A549 (cell line): ENCODE data around the gene IQSEC3. TPM values are rescaled to one million over a fixed set of nuclear protein-coding genes. Genes with fewer than 3 reads are reported as not detected.

Experiments used
- ATAC-seq, 2 experiments: fragments of 200-7000 bp in 1 of 2; fragments of >200 bp in 1 of 2; cut with Nextera tagmentation in 1 of 2; cut with Tn5 transposase in 1 of 2; 3 replicates each; pipeline versions ENCODE4 v1.8.0 to v1.9.1; 2018 to 2020; ENCODE audit warnings: mild to moderate bottlenecking in 1 of 2, moderate library complexity in 1 of 2
- CTCF ChIA-PET: fragments of 300-600 bp; sonication (Branson Sonifier 250); formaldehyde crosslinking; extraction: SDS; loops from one replicate; lab custom pipeline; 2021; ENCODE audit warnings: antibody characterized with exemption, inconsistent platforms; lab: Yijun Ruan, JAX
- POLR2A ChIA-PET: fragments of 350-600 bp; formaldehyde crosslinking; extraction: SDS; loops from one replicate; lab custom pipeline; 2021; ENCODE audit warnings: antibody characterized with exemption, inconsistent platforms; lab: Yijun Ruan, JAX
- DNase-seq, 2 experiments: peaks; one replicate each; pipeline versions ENCODE4 v3.0.0 to v3.0.0-alpha.2; 2011 to 2016; ENCODE audit warnings: low read depth in 1 of 2, low spot score in 1 of 2
- FAIRE-seq: peaks from 2 replicates; lab custom pipeline; 2011; peaks lifted over from hg19 to GRCh38; lab: Jason Lieb, UNC
- H3K27ac ChIP-seq, 2 experiments: fragments of >200 bp; sonication (Bioruptor Twin); formaldehyde crosslinking; 3 replicates each; pipeline ENCODE4 v1.5.1; 2016 to 2017
- H3K4me1 ChIP-seq: fragments of >200 bp; sonication (Bioruptor Twin); formaldehyde crosslinking; 3 replicates; pipeline ENCODE4 v1.6.1; 2016
- H3K4me2 ChIP-seq: fragments of >200 bp; sonication (Bioruptor Twin); formaldehyde crosslinking; 3 replicates; pipeline ENCODE4 v1.6.1; 2016
- H3K4me3 ChIP-seq: fragments of >200 bp; sonication (Bioruptor Twin); formaldehyde crosslinking; 3 replicates; pipeline ENCODE4 v1.5.1; 2016
- H3K9me3 ChIP-seq: fragments of >200 bp; sonication (Bioruptor Twin); formaldehyde crosslinking; 3 replicates; pipeline ENCODE4 v1.6.1; 2016
- CBX8 ChIP-seq: fragments of 200-600 bp; sonication (generic); IDR thresholded peaks from 2 replicates; pipeline ENCODE4 v1.6.1; 2016
- CEBPB ChIP-seq, 2 experiments: fragments of >200 bp in 1 of 2; sonication (Bioruptor Twin) in 1 of 2; formaldehyde crosslinking in 1 of 2; IDR thresholded peaks; 2 replicates each; pipeline ENCODE4 v1.6.1; 2012 to 2016
- CHD2 ChIP-seq: fragments of 150-350 bp; IDR thresholded peaks from 2 replicates; pipeline ENCODE4 v1.6.1; 2014; ENCODE audit warnings: low read length; ENCODE audit not compliant: partially characterized antibody
- CHD4 ChIP-seq: fragments of 200-600 bp; sonication (generic); IDR thresholded peaks from 2 replicates; pipeline ENCODE4 v1.6.1; 2016; ENCODE audit warnings: antibody characterized with exemption, mild to moderate bottlenecking, borderline replicate concordance
- EHF ChIP-seq: fragments of 250-450 bp; sonication (Bioruptor Pico); IDR thresholded peaks from 2 replicates; pipeline ENCODE4 v1.5.0; 2020; ENCODE audit warnings: mild to moderate bottlenecking
- ESRRA ChIP-seq: fragments of 150-350 bp; IDR thresholded peaks from 2 replicates; pipeline ENCODE4 v1.6.1; 2014; ENCODE audit warnings: mild to moderate bottlenecking, low read length, borderline replicate concordance
- GATA3 ChIP-seq: IDR thresholded peaks from 2 replicates; pipeline ENCODE4 v1.6.1; 2012; ENCODE audit warnings: borderline replicate concordance
- HDAC2 ChIP-seq: fragments of 200-600 bp; sonication (generic); IDR thresholded peaks from 2 replicates; pipeline ENCODE4 v1.6.1; 2016
- HEYL ChIP-seq: fragments of 250-450 bp; sonication (Bioruptor Pico); IDR thresholded peaks from 2 replicates; pipeline ENCODE4 v1.8.0; 2021; ENCODE audit warnings: mild to moderate bottlenecking, moderate library complexity
- JUN ChIP-seq, 2 experiments: fragments of >200 bp; sonication (Bioruptor Twin); formaldehyde crosslinking; IDR thresholded peaks; 2 replicates in 1 of 2; 3 replicates in 1 of 2; pipeline ENCODE4 v1.6.1; 2016 to 2017
- KDM5A ChIP-seq: fragments of 200-600 bp; sonication (generic); IDR thresholded peaks from 2 replicates; pipeline ENCODE4 v1.6.1; 2016; ENCODE audit warnings: antibody characterized with exemption, mild to moderate bottlenecking
- MAFK ChIP-seq: fragments of 450-650 bp; IDR thresholded peaks from 2 replicates; pipeline ENCODE4 v1.6.1; 2014; ENCODE audit not compliant: partially characterized antibody
- NR3C1 ChIP-seq: fragments of >200 bp; sonication (Bioruptor Twin); formaldehyde crosslinking; IDR thresholded peaks from 3 replicates; pipeline ENCODE4 v1.6.1; 2017
- POLR2AphosphoS2 ChIP-seq: conservative IDR thresholded peaks from 2 replicates; pipeline ENCODE4 v1.6.1; 2012; ENCODE audit warnings: low read length, improper control_type of control experiment, inconsistent platforms
- RARB ChIP-seq: fragments of 250-450 bp; sonication (Bioruptor Pico); IDR thresholded peaks from 2 replicates; pipeline ENCODE4 v1.8.0; 2021; ENCODE audit warnings: mild to moderate bottlenecking, moderate library complexity
- RFX5 ChIP-seq: fragments of 450-650 bp; IDR thresholded peaks from 2 replicates; pipeline ENCODE4 v1.7.1; 2014; ENCODE audit warnings: antibody characterized with exemption, mild to moderate bottlenecking, moderate library complexity
- RNF2 ChIP-seq: fragments of 200-600 bp; sonication (generic); IDR thresholded peaks from 2 replicates; pipeline ENCODE4 v1.6.1; 2016; ENCODE audit warnings: low read depth, mild to moderate bottlenecking, antibody characterized with exemption, moderate library complexity, borderline replicate concordance
- ZSCAN20 ChIP-seq: fragments of 250-450 bp; sonication (Bioruptor Pico); IDR thresholded peaks from 2 replicates; pipeline ENCODE4 v1.8.0; 2022; ENCODE audit warnings: mild to moderate bottlenecking, moderate library complexity
- WGBS: methylation state at CpG from one replicate; pipeline ENCODE4 v1.1.6; 2017; ENCODE audit errors: missing lambda C conversion rate; 5-methylcytosine and 5-hydroxymethylcytosine counted together
- polyA plus RNA-seq, 4 experiments: library from polyadenylated mRNA; depleted of rRNA in 3 of 4; stranded (reverse); fragments of >200 nt; fragmentation: RNase III in 1 of 4; extraction: RNeasy Plus Mini Kit Qiagen cat#74134 plus additional on column Dnase treatment in 1 of 4; gene quantifications; 2 replicates in 3 of 4; 3 replicates in 1 of 4; pipeline ENCODE4 v1.2.3, GENCODE V29; 2011 to 2017
- TF ChIP-seq, protein P1 (sequence below): fragments of 250-450 bp; sonication (Bioruptor Pico); IDR thresholded peaks from 2 replicates; pipeline ENCODE4 v1.5.0; 2020; ENCODE audit warnings: low read depth, mild to moderate bottlenecking, moderate library complexity

Gene IQSEC3
- polyA plus RNA-seq, 2 of the 4 experiments (the other 2 are of a cell fraction) = not detected

DNA sequence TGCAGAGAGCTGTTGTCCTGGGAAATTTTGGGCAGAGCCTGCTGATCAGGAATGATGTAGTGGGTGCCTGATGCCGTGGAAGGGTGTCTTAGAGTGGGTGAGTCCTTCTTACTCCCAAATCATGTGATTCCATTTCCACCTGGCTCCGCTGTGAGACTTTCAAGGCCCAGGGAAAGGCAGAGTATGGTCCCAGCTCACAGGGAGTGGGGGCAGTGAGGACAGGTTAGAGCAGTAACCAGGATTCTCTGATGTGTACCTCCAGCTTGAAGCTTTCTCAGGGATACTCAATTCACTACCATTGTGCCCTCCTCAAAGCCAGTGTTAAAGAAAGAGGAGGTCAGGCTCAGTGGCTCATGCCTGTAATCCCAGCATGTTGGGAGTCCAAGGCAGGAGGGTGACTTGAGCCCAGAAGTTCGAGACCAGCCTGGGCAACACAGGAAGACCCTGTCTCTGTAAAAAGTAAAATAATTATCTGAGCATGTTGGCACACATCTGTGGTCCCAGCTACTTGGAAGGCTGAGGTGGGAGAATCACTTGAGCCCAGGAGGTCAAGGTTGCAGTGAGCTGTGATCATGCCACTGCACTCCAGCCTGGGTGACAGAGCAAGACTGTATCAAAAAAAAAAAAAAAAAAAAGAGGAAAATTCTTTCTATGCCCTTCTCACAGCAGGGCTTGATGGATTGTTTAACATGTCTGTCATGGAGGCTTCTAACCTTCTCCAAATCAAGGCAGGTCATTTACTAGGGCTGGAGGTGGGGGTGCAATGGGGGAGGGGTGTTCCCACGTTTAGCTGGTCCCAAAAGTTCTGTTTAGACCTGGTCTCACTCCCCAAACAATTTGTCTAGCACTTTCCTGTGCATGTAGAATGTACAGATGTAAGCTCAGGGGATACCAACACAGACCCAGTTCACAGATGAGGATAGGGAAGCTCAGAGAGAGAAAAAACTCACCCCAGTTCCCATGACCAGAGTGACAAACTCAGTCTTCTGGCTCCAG is 12.5 kb upstream of the IQSEC3 start:
- FAIRE-seq (no peak), ATAC-seq (peak in 1 of 2 experiments; percentile 32; a peak in 3 of 6 replicates), DNase-seq (no peak)
- ChIA-PET POLR2A (no interaction called here), CTCF (interaction anchor here (1.2 kb wide), 1 partner anchor 8 kb away, joined by 3 read pairs; no protein-coding TSS in a partner anchor)
- Histone ChIP-seq H3K27ac (no peak overlapping the region), H3K9me3 (peaks cover 2% of the 10 kb centered on the region; the same call in 1 of the 3 replicates), H3K4me2 (no peak overlapping the region), H3K4me1 (no peaks in the 10 kb centered on the region), H3K4me3 (no peak overlapping the region)
- TF ChIP-seq ESRRA (no peak), POLR2AphosphoS2 (no peak), ZSCAN20 (CRISPR knock-in tag) (no peak), HEYL (no peak), HDAC2 (no peak), RARB (CRISPR knock-in tag) (no peak), CHD4 (no peak), NR3C1 (no peak), GATA3 (no peak), MAFK (no peak), JUN (IDR thresholded peaks at IDR 0.05) (no peak), EHF (CRISPR knock-in tag) (no peak)
- WGBS = 3% methylated on average over 4 of the region's 4 CpGs

DNA sequence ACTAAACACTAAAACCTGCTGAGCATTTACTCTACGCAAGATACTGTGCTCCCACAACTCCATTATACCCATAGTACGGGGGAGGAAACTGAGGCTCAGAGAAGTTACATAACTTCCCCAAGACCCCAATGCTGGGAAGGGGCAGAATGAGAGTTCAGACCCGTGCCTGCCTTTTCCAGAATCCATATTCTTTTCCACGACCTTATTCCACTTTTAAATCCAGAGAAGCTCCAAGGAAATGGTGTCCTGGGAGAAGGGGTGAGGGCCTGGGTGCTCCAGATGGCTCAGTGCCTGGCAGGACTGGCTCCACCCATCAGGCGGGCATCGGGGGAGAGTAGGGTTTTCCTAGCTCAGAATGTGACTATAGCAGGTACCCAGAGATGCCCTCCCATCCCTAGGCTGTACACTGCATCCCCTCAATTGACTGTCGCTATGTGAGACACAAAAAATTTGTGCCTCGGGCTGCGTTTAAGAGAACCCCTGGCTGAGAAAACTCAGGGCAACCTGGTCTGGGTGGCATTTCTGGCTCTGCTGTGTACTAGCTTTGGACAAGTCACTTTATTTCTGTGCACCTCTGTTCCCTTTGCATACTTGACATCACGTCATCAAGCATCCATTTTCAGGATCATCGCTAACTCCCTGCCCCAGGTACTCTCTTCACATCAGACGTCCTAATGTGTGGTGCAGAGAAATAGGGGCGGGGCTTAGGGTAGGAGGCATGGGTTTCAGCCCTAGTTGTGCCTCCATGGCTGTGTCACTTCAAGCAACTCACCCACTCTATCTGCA is 11.6 kb upstream of the IQSEC3 start:
- ChIA-PET CTCF (interaction anchor here (1.2 kb wide), 1 partner anchor 9 kb away, joined by 3 read pairs; no protein-coding TSS in a partner anchor), POLR2A (no interaction called here)
- Histone ChIP-seq H3K4me3 (no peak overlapping the region), H3K9me3 (peaks cover 6% of the 10 kb centered on the region; the same call in 1 of the 3 replicates), H3K4me1 (no peaks in the 10 kb centered on the region), H3K27ac (no peak overlapping the region), H3K4me2 (no peak overlapping the region)
- FAIRE-seq (no peak), DNase-seq (no peak), ATAC-seq (peak; percentile 24 to 31; a peak in 3 of 6 replicates)
- TF ChIP-seq CHD4 = no peak
- TF ChIP-seq RFX5 = no peak
- 0 out of 2 replicates have a peak, but pooled peaks have one; percentile 16 for TF ChIP-seq ESRRA
- TF ChIP-seq CHD2 = no peak
- WGBS = 23% methylated on average over 13 of the region's 13 CpGs

DNA sequence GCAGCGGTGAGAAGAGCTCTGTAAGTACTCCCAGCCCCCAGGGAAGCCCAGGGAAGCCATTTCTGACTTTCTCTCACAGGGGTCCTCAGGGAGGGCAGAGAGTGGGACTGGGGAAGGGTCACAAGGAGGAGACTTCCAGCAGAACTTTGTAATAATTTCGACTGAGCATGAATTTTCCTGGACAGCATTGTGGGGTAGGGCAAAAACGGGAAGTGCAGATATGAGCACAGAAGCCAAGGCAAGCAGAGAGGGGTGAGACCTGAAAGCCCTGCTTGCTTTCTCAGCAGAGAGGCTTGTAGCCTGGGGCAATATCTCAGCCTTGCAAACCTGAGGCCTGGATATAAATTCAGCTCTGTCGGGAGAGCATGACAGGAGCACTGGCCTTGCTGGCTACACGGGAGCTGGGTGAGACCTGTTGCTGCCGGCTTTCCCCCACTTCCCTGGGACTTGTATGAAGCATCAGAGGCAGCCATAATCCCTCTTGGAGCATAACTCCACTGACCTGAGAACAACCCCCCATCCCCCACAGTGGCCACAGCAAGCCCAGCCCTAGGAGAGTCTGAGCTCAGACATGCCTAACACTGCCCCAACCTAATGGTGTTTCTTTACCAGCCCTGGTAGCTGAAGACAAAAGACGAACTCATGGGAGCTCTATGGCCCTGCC is 9.8 kb upstream of the IQSEC3 start:
- no peak for FAIRE-seq
- TF ChIP-seq RNF2 = 0 out of 2 replicates have a peak, but pooled peaks have one; percentile 59
- no peak for TF ChIP-seq KDM5A
- TF ChIP-seq CBX8 = peak; percentile 61; the same call in 1 of the 2 replicates
- ChIA-PET CTCF (no interaction called here), POLR2A (no interaction called here)
- ATAC-seq = peak in 1 of 2 experiments; percentile 24; a peak in 3 of 6 replicates
- no peak for DNase-seq
- WGBS = 22% methylated on average over 7 of the region's 7 CpGs
- no peaks in the 10 kb centered on the region for H3K4me1 ChIP-seq
- H3K27ac ChIP-seq = no peak overlapping the region
- H3K4me3 ChIP-seq = no peak overlapping the region
- no peak overlapping the region for H3K4me2 ChIP-seq
- H3K9me3 ChIP-seq = peaks cover 8% of the 10 kb centered on the region; the same call in 1 of the 3 replicates

DNA sequence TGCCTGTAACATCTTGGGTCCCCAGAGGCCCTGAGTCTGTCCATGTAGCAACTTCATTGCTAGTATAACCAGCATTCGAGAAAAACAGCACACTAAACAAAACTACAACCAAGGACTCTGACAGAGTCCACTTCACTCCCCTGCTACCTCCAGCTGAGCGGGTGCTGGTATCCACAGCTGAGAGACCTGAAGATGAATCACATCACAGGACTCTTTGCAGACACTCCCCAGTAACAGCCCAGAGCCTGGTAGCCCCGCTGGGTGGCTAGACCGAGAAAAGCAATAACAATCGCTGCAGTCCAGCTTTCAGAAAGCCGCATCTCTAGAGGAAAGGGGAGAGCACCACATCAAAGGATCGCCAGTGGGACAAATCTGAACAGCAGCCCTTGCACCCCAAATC is 9.0 kb upstream of the IQSEC3 start:
- peaks cover 10% of the 10 kb centered on the region; the same call in 1 of the 3 replicates for H3K9me3 ChIP-seq
- DNase-seq (no peak), ATAC-seq (no peak), FAIRE-seq (no peak)
- H3K4me3 ChIP-seq = no peak overlapping the region
- no peaks in the 10 kb centered on the region for H3K4me1 ChIP-seq
- ChIA-PET POLR2A (no interaction called here), CTCF (no interaction called here)
- WGBS = 11% methylated on average over 7 of the region's 7 CpGs
- H3K4me2 ChIP-seq = no peak overlapping the region
- no peak overlapping the region for H3K27ac ChIP-seq
- no peak for TF ChIP-seq HDAC2
- TF ChIP-seq, protein P1, sequence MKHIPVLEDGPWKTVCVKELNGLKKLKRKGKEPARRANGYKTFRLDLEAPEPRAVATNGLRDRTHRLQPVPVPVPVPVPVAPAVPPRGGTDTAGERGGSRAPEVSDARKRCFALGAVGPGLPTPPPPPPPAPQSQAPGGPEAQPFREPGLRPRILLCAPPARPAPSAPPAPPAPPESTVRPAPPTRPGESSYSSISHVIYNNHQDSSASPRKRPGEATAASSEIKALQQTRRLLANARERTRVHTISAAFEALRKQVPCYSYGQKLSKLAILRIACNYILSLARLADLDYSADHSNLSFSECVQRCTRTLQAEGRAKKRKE (CRISPR knock-in tag) = no peak
- no peak for TF ChIP-seq CEBPB (IDR thresholded peaks at IDR 0.05)
- no peak for TF ChIP-seq RNF2
